Activated T-helper 1 cell treated with anti-CD3 and anti-CD28 coated beads, Interleukin-12 subunit alpha, Interleukin-12 subunit beta, Interleukin-2, Interleukin-4 antibody, amounts not matched to agents 30 ng/mL and 10 ng/mL and 1 ng/mL, durations not matched to agents 14 hours and 24 hours and 36 hours (primary cell): Measurements from ENCODE around the gene REG3A. TPM values are rescaled to one million over a fixed set of nuclear protein-coding genes. Genes with fewer than 3 reads are reported as not detected.

Source experiments
- DNase-seq: peaks from one replicate; pipeline ENCODE4 v3.0.0; 2021; ENCODE audit warnings: low spot score
- H3K27ac Mint-ChIP-seq: one replicate; pipeline ENCODE4 v1.8.0; 2021; ENCODE audit warnings: mild to moderate bottlenecking, mixed read lengths
- H3K27me3 Mint-ChIP-seq: one replicate; pipeline ENCODE4 v1.8.0; 2022; ENCODE audit warnings: mild to moderate bottlenecking, moderate library complexity, mixed read lengths; ENCODE audit not compliant: insufficient read depth
- H3K36me3 Mint-ChIP-seq: one replicate; pipeline ENCODE4 v1.8.0; 2021; ENCODE audit warnings: low read depth, mixed read lengths
- H3K4me1 Mint-ChIP-seq: one replicate; pipeline ENCODE4 v1.8.0; 2021; ENCODE audit warnings: low read depth, mixed read lengths
- H3K4me3 Mint-ChIP-seq: one replicate; pipeline ENCODE4 v1.8.0; 2021; ENCODE audit warnings: mild to moderate bottlenecking, moderate library complexity, mixed read lengths
- H3K9me3 Mint-ChIP-seq: one replicate; pipeline ENCODE4 v1.8.0; 2021; ENCODE audit warnings: mixed read lengths
- intact Hi-C: fragments of 100-400 bp; cut with micrococcal nuclease; formaldehyde crosslinking; loops from one replicate; pipeline ENCODE4 v1.15.1; 2024
- total RNA-seq: library from RNA; stranded (reverse); gene quantifications from 2 replicates; pipeline ENCODE4 v1.2.3, GENCODE V29; 2022

The REG3A gene
- total RNA-seq, 1 donor from 2014 or later: not detected

DNA sequence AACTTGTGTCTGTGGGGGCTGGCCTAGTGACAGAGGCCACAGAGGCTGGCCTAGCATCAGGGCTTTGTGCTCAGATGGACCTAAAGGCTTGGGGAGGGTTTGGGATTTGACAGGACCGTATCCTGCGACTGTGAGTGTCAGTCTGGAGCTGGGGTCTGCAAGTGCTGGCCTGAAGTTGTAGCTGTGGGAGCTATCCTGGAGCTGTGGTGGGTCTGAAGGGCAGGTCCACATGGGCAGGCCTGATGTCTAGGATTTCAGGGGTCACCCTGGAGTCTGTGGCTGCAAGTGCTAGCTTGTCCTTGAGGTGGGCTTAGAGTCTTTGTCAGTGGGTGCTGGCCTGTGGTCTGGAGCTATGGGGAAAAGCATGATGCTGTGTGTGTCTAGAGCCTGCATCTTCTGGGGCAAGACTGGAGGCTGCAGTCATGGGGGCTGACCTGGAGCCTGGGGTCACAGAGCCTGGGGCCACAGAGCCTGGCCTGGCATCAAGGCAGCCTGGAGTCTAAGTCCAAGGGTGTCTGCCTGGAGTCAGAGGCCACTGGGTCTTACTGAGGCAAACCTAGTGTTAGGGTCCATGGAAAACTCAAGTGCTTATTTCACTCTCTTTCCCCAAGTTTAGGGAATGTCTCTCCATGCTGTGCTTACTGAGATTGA is 3.6 kb downstream of the REG3A start:
- intact Hi-C loops: no loop called here
- Mint-ChIP-seq H3K27ac (no peak overlapping the region), H3K4me1 (no peaks in the 10 kb centered on the region)

DNA sequence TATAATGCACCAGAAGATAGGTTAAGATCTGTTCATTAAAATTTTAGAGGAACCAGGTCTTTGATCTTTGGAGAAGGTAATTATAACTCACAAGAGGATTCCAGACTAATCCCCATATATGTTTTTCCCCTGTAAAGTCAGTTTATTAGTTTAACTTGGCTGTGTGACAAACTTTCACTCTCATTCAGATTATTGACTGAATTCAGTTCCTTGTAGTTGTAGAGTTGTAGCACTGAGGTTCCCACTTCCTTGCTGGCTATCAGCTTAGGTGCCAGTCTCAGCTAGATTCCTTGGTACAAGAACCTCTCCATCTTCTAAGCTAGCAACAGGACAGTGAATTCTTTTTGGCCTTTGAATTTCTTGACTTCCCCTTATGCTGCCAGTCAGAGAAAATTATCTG is 20.1 kb downstream of the REG3A start:
- intact Hi-C loops: no loop called here
- Mint-ChIP-seq H3K4me3 (no peak overlapping the region), H3K36me3 (no peaks in the 10 kb centered on the region), H3K27me3 (no peaks in the 10 kb centered on the region), H3K9me3 (peaks cover 18% of the 10 kb centered on the region), H3K4me1 (no peaks in the 10 kb centered on the region), H3K27ac (no peak overlapping the region)
- no peak for DNase-seq

More for the DNA sequence above, 3.6 kb downstream of the REG3A start:
- peaks cover 18% of the 10 kb centered on the region for H3K9me3 Mint-ChIP-seq
- no peak for DNase-seq
- H3K4me3 Mint-ChIP-seq: no peak overlapping the region
- H3K27me3 Mint-ChIP-seq: no peaks in the 10 kb centered on the region
- no peaks in the 10 kb centered on the region for H3K36me3 Mint-ChIP-seq

DNA sequence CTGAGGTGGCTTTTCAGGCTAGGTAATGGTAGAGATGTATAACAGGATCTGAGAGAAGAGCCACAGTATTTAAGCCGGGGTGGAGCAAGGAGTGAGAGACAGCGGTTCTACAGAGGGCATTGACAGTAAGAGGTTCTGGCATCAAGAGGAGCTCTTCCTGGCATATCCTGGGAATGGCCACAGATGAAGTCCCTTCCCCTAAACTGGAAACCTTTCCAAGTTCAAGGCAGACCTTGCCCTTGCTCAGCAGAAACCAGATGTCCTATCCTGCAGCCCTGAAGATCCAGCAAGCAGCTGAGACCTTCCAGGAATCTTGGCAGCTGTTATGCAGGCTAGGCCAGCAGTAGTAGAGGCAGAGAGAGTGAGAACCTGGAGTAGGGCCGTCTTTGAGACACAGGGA is 21.2 kb downstream of the REG3A start:
- no peaks in the 10 kb centered on the region for H3K27me3 Mint-ChIP-seq
- intact Hi-C loops: no loop called here
- H3K9me3 Mint-ChIP-seq: peaks cover 17% of the 10 kb centered on the region
- DNase-seq: no peak
- H3K36me3 Mint-ChIP-seq: no peaks in the 10 kb centered on the region
- no peaks in the 10 kb centered on the region for H3K4me1 Mint-ChIP-seq
- no peak overlapping the region for H3K27ac Mint-ChIP-seq
- H3K4me3 Mint-ChIP-seq: no peak overlapping the region

DNA sequence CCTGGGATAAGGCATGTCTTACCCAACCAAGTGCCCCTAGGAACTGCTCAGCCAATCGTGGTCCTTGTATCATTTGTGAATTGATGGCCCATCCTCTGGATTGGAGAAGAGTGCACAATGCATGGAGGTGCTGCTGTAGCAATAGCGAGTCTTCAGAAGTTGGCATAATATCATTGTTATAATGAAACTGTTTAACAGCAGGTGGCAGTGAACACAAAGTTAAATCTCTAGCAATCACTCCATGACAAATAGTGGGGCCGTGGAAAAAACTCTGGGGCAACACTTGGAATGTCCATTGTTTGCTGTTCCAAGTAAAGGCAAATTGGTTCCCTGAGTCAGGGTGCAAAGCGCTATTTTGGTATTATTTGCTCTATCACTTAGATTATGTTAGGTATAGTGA is 27.9 kb downstream of the REG3A start:
- Mint-ChIP-seq H3K36me3 (no peaks in the 10 kb centered on the region), H3K4me3 (no peak overlapping the region), H3K9me3 (peaks cover 4% of the 10 kb centered on the region), H3K27me3 (no peaks in the 10 kb centered on the region), H3K27ac (no peak overlapping the region), H3K4me1 (no peaks in the 10 kb centered on the region)
- intact Hi-C loops: no loop called here
- no peak for DNase-seq

DNA sequence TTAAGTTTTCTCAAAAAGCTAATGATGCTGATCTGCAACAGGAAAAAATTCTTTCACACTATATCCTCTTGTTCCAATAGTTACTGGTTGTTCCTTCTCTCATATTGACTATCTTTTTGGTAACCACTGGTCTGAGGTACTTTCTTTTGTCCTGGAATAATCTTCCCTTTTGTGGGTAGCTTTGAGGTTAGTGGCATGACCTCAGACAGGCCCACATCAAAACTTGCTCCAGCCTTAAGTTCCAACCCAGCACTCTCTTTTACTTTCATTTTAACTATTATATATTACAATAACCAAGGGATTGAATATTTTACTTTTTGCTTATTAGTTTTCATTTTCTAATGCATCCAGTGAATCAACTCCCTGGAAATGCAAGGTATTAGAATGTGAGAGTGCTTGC is 29.7 kb downstream of the REG3A start:
- Mint-ChIP-seq H3K27ac (no peak overlapping the region), H3K4me3 (no peak overlapping the region), H3K9me3 (peaks cover 4% of the 10 kb centered on the region), H3K36me3 (no peaks in the 10 kb centered on the region), H3K4me1 (no peaks in the 10 kb centered on the region), H3K27me3 (no peaks in the 10 kb centered on the region)
- DNase-seq: no peak
- intact Hi-C loops: no loop called here

DNA sequence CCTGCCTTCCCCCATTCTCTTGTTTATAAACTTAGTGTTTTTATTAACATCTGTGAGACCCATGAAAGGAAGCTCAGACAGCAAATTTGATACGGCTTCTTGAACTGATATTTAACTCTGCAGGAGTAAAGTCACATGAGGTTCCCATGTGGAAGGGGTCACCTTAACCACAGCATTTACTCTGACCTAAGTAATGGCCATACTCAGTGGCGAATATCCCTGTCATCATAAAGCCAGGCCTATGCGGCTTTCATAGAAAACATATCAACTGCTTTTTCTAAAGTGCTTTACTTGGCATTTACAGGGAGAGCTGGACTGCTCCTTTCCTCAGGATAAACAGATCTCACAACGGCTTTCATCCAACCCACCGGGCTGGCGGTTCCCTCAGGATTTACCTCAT is 30.3 kb downstream of the REG3A start:
- no peaks in the 10 kb centered on the region for H3K4me1 Mint-ChIP-seq
- intact Hi-C loops: no loop called here
- no peaks in the 10 kb centered on the region for H3K36me3 Mint-ChIP-seq
- no peaks in the 10 kb centered on the region for H3K27me3 Mint-ChIP-seq
- no peak overlapping the region for H3K4me3 Mint-ChIP-seq
- peaks cover 2% of the 10 kb centered on the region for H3K9me3 Mint-ChIP-seq
- no peak overlapping the region for H3K27ac Mint-ChIP-seq
- no peak for DNase-seq

DNA sequence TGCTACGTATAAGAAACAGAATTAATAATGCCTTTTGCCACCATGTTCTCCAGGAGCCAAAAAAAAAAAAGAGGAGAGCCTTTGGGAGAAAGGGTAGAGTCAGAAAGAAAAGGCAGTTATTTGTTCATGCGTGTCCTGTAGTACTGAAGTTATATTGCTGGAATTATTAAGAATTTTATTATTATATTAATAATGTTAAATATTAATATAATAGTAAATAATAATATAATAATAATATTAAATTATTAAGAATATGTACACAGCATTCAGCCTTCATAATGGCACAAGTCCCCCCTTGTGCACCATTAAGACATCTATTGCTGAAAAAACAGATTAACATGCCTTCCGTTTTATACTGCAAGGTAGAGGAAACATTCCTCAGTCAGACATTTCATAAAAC is 31.1 kb downstream of the REG3A start:
- H3K4me3 Mint-ChIP-seq: no peak overlapping the region
- no peak overlapping the region for H3K27ac Mint-ChIP-seq
- H3K36me3 Mint-ChIP-seq: no peaks in the 10 kb centered on the region
- no peaks in the 10 kb centered on the region for H3K9me3 Mint-ChIP-seq
- H3K27me3 Mint-ChIP-seq: no peaks in the 10 kb centered on the region
- intact Hi-C loops: no loop called here
- DNase-seq: no peak
- no peaks in the 10 kb centered on the region for H3K4me1 Mint-ChIP-seq

DNA sequence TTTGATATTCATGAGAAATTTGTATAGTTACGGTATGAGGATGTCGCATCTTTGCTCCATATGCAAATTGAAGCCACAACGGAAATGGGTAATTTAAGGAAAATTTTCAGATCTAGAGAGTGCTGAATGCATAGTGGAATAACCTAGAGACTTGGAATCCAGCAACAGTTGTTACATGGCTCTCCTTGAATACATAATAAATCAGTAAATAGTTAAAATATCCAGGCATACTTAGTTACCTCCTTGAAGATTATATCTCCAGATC is 33.9 kb downstream of the REG3A start:
- DNase-seq: no peak
- Mint-ChIP-seq H3K36me3 (no peaks in the 10 kb centered on the region), H3K9me3 (no peaks in the 10 kb centered on the region), H3K27ac (no peak overlapping the region), H3K4me3 (no peak overlapping the region), H3K4me1 (no peaks in the 10 kb centered on the region), H3K27me3 (no peaks in the 10 kb centered on the region)
- intact Hi-C loops: no loop called here

DNA sequence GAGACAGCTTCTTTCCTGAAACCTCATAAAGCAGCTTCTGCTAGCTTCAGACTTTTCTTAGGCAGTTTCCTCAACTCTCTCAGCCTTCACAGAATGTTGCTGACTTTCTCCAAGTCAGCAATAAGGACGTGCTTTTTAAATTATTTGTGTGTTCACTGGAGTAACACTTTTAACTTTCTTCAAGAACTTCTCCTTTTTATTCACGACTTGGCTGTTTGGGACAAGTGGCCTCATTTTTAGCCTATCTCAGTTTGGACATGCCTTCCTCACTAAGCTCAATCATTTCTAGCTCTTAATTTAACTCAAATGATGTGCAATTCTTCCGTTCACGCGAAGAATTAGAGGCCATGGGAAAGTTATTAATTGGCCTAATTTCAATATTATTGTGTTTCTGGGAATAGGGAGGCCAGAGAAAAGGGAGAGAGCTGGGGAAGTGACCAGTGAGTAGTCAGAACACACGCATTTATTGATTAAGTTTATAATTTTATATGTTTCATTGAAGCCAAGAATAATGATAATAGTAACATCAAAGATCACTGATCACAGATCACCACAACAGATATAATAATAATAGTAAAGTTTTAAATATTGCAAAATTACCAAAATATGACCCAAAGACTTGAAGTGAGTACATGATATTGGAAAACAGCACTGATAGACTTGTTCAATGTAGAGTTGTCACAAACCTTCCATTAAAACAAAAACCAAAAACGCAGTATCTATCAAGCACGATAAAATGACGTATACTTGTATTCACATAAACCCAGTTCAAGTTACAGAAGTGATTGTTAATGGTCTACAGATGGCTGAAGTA is 34.4 kb downstream of the REG3A start:
- H3K4me1 Mint-ChIP-seq: no peaks in the 10 kb centered on the region

DNA sequence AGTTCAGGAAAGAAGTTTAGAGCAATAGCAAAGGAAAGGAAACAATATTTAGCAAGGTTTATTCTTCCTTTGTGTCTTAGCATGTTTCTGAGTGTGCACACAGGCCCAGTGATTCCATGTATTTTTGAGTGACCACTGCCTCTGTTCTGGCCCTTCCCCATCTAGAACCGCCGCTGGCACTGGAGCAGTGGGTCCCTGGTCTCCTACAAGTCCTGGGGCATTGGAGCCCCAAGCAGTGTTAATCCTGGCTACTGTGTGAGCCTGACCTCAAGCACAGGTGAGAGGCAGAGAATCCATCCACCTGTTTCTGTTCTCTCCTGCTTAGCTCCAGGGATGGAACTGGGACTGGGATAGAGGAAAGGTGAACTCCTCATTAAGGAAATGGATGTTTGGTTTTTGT is 36.9 kb downstream of the REG3A start:
- no peak for DNase-seq
- Mint-ChIP-seq H3K9me3 (no peaks in the 10 kb centered on the region), H3K27ac (no peak overlapping the region), H3K27me3 (no peaks in the 10 kb centered on the region), H3K4me1 (no peaks in the 10 kb centered on the region), H3K4me3 (no peak overlapping the region), H3K36me3 (no peaks in the 10 kb centered on the region)
- intact Hi-C loops: no loop called here

More for the DNA sequence above, 34.4 kb downstream of the REG3A start:
- intact Hi-C loops: no loop called here
- Mint-ChIP-seq H3K9me3 (no peaks in the 10 kb centered on the region), H3K4me3 (no peak overlapping the region), H3K27me3 (no peaks in the 10 kb centered on the region), H3K27ac (no peak overlapping the region), H3K36me3 (no peaks in the 10 kb centered on the region)
- DNase-seq: no peak

DNA sequence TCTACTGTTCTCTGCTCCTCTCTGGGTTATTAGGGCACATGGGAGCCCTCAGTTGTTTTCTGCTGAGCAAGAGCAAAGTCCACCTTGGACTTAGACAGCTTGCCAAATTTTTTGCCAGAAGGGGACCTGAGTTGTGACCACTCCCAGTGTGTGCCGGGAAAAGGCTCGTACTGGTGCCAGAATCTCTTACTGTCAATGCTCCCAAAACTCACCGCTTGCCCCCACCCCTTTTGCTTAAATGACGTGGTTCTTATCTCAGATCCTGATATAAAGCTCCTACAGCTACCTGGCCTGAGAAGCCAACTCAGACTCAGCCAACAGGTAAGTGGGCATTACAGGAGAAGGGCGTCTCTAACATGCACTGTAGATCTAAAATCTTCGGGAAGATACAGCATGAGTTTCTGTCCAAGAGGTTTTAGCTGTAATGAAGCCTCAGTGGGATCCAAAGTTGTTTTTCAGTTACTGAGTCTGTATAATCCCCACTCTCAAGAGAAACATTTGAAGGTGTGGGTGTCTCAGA is 39.3 kb downstream of the REG3A start, which contains the start of gene REG1A:
Gene REG1A (plus strand): TSS at position 295 of the 520 bp plus-strand sequence. CDS start 374 bp downstream, outside the sequence.
- Mint-ChIP-seq H3K4me3 (no peak within 1 kb of the TSS), H3K36me3 (no peaks in the 10 kb centered on the region)

DNA sequence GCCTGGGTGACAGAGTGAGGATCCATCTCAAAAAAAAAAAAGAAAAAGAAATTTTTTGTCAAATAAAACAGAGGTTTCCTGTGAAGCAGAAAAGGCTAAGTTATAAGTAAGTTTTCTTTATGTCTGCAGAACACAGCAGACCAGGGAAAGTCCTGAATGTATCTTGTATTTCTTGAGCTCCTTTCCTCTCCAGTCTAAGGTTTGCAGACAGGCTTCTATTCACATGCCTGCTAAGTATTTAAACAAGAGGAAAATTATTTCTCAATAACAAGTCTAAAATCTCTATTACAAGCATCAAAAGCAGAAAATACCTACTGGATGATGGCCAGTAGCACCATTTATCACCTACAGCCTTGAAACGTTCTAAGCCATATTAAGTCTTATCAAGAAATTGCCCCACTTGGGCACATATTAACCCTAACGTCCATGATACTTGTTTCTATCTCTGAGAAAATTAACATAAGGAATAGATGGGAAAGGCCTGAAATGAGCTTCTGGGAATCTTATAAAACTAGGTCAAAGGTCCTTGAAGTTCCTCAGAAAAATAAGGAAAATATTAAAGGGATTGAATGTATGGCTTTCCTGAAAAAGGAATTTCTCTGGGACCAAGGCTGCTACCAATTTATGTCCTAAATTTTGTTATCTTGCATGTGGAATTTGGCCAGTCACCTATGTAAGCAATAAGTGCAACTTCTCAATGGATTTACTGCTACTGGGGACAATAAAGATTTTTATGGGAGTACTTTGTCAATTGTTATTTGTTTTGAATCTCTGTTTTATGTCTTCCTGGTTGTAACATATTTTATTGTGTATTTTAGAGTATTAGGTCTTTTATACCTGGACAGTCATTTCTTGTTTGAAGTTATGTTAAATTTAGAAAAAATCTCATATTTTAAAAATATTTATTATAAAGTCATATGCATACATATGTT is 42.3 kb downstream of the REG3A start:
- Mint-ChIP-seq H3K27ac (no peak overlapping the region), H3K4me1 (no peaks in the 10 kb centered on the region), H3K4me3 (no peak overlapping the region), H3K9me3 (no peaks in the 10 kb centered on the region), H3K27me3 (no peaks in the 10 kb centered on the region), H3K36me3 (no peaks in the 10 kb centered on the region)
- DNase-seq: no peak
- intact Hi-C loops: no loop called here

More for the DNA sequence above, 39.3 kb downstream of the REG3A start, which contains the start of gene REG1A:
- intact Hi-C loops: no loop called here
- DNase-seq: no peak
- no peak within 1 kb of the TSS for H3K27ac Mint-ChIP-seq
- H3K27me3 Mint-ChIP-seq: no peaks in the 10 kb centered on the region
- no peaks in the 10 kb centered on the region for H3K9me3 Mint-ChIP-seq
- H3K4me1 Mint-ChIP-seq: no peaks in the 10 kb centered on the region
